ENCODE measurements around the gene LIPC. TPM values are rescaled to one million over a fixed set of nuclear protein-coding genes. Genes with fewer than 3 reads are reported as not detected.

LIPC gene
- polyA plus RNA-seq, 1 donor (not counting 4 experiments of a cell fraction or from before 2014, with no cell fraction given): not detected

DNA sequence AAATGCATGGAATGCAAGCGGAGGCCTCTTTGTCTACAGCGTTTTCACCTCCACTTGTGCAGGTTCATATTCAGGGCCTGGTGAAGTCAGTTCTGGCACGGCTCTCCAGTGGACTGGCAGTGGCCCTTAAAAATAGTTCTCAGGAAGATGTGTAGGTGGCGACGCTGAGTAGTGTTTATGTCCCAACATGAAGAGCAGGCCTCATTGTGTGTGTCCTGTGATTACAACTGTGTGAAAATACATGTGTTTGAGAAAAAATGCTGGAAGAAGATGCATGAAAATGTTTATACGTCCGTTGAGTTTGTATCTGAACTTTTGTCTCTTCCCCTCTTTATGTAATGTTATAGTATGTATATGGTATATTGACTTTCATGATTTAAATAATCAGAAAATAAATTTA, 7.2 kb downstream of the LIPC start:
- no peaks in the 10 kb centered on the region for H3K9me1 ChIP-seq (ENCODE audit: control insufficient read depth, extremely low read depth, insufficient read depth, low read length)
- dilution Hi-C loops (cut with MboI; ENCODE audit: extremely low pct_ligation_motif_present, low sequenced_read_pairs): no loop called here
- no peak for DNase-seq (ENCODE audit: low read depth, low spot score)
- no peak overlapping the region for H3K4me2 ChIP-seq (ENCODE audit: control insufficient read depth, extremely low read depth, insufficient read depth, low read depth, low read length)
- H3K9ac ChIP-seq (ENCODE audit: control insufficient read depth, extremely low read depth, insufficient read depth, low read length): no peak overlapping the region
- H3K79me2 ChIP-seq (ENCODE audit: control insufficient read depth, insufficient read depth, low read length): no peaks in the 10 kb centered on the region
- H3K9me3 ChIP-seq (ENCODE audit: control insufficient read depth, low read depth, low read length): no peaks in the 10 kb centered on the region
- no peaks in the 10 kb centered on the region for H3K36me3 ChIP-seq (ENCODE audit: control insufficient read depth in 2 of 2, extremely low read depth in 1 of 2, insufficient read depth in 2 of 2, low read length in 2 of 2)
- H2AFZ ChIP-seq (ENCODE audit: control insufficient read depth, low read length): no peak overlapping the region
- H3K4me3 ChIP-seq (ENCODE audit: control insufficient read depth in 2 of 3, extremely low read depth in 1 of 3, insufficient read depth in 2 of 3, low read depth in 1 of 3, low read length in 3 of 3): no peak overlapping the region
- no peak for FAIRE-seq
- no peaks in the 10 kb centered on the region for H4K20me1 ChIP-seq (ENCODE audit: control insufficient read depth, extremely low read depth, insufficient read depth, low read length)
- H3K4me1 ChIP-seq (ENCODE audit: control insufficient read depth, extremely low read depth, insufficient read depth, low read length): peaks cover 37% of the 10 kb centered on the region
- no peaks in the 10 kb centered on the region for H3K27me3 ChIP-seq (ENCODE audit: control insufficient read depth, extremely low read depth, insufficient read depth, low read length)
- TF ChIP-seq, protein P1, sequence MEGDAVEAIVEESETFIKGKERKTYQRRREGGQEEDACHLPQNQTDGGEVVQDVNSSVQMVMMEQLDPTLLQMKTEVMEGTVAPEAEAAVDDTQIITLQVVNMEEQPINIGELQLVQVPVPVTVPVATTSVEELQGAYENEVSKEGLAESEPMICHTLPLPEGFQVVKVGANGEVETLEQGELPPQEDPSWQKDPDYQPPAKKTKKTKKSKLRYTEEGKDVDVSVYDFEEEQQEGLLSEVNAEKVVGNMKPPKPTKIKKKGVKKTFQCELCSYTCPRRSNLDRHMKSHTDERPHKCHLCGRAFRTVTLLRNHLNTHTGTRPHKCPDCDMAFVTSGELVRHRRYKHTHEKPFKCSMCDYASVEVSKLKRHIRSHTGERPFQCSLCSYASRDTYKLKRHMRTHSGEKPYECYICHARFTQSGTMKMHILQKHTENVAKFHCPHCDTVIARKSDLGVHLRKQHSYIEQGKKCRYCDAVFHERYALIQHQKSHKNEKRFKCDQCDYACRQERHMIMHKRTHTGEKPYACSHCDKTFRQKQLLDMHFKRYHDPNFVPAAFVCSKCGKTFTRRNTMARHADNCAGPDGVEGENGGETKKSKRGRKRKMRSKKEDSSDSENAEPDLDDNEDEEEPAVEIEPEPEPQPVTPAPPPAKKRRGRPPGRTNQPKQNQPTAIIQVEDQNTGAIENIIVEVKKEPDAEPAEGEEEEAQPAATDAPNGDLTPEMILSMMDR (optimal IDR thresholded peaks at IDR 0.05 in 1 of 3, IDR thresholded peaks at IDR 0.05 in 1 of 3, conservative IDR thresholded peaks at IDR 0.05 in 1 of 3; ENCODE audit: extremely low read depth in 1 of 3, insufficient read depth in 2 of 3, low read length in 3 of 3): peak in 2 of 3 experiments; percentile 34 to 51
- TF ChIP-seq EZH2 (IDR thresholded peaks at IDR 0.05; ENCODE audit: low read length): no peak
- H3K27ac ChIP-seq (ENCODE audit: control insufficient read depth, insufficient read depth, low read length): no peak overlapping the region

DNA sequence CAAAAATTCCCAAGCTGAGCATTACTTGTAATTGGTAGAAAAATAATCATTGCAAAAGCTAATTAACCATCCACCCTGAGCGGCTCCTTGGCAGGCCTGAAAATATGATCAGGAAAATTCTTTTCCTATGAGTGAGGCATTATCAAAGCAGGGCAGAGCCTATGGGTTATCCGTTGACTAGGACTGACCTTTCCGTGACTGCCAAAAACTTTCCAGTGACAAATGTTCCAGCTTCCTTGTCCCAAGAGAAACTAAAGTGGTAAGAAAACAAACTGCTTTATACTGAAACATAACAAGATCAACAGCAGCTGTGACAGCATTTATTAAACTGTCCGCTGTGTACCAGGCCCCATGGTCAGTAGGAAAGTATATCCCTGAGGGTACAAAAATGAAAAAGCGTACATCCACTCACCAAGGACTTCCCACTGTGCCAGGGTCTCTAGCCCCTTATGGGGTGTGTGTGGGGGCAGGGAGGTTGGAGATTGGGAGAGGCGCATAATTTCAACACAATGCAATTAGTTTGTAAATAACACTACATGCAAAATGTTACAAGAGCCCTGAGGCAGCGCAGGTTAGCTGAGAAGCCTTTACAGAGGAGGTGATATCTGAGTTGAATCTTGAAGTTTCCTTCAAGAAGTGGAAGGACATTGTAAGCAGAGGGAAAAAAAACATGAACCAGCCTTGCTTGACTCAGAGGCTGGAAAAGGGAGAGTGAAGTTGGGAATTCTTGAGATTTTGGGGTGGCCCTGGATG, 8.5 kb downstream of the LIPC start:
- no peak overlapping the region for H2AFZ ChIP-seq (ENCODE audit: control insufficient read depth, low read length)
- peak; percentile 68 for FAIRE-seq

More for the DNA sequence above, 8.5 kb downstream of the LIPC start:
- DNase-seq (ENCODE audit: low read depth, low spot score): no peak
- TF ChIP-seq EZH2 (IDR thresholded peaks at IDR 0.05; ENCODE audit: low read length): no peak
- Histone ChIP-seq H3K4me3 (ENCODE audit: control insufficient read depth in 2 of 3, extremely low read depth in 1 of 3, insufficient read depth in 2 of 3, low read depth in 1 of 3, low read length in 3 of 3) (no peak overlapping the region), H3K27me3 (ENCODE audit: control insufficient read depth, extremely low read depth, insufficient read depth, low read length) (no peaks in the 10 kb centered on the region), H3K9me3 (ENCODE audit: control insufficient read depth, low read depth, low read length) (no peaks in the 10 kb centered on the region), H3K9me1 (ENCODE audit: control insufficient read depth, extremely low read depth, insufficient read depth, low read length) (no peaks in the 10 kb centered on the region), H3K4me1 (ENCODE audit: control insufficient read depth, extremely low read depth, insufficient read depth, low read length) (peaks cover 37% of the 10 kb centered on the region), H3K4me2 (ENCODE audit: control insufficient read depth, extremely low read depth, insufficient read depth, low read depth, low read length) (peak overlapping the region; percentile 60), H3K79me2 (ENCODE audit: control insufficient read depth, insufficient read depth, low read length) (no peaks in the 10 kb centered on the region), H4K20me1 (ENCODE audit: control insufficient read depth, extremely low read depth, insufficient read depth, low read length) (no peaks in the 10 kb centered on the region), H3K36me3 (ENCODE audit: control insufficient read depth in 2 of 2, extremely low read depth in 1 of 2, insufficient read depth in 2 of 2, low read length in 2 of 2) (no peaks in the 10 kb centered on the region), H3K27ac (ENCODE audit: control insufficient read depth, insufficient read depth, low read length) (peak overlapping the region; percentile 88), H3K9ac (ENCODE audit: control insufficient read depth, extremely low read depth, insufficient read depth, low read length) (peak overlapping the region; percentile 39)
- dilution Hi-C loops (cut with MboI; ENCODE audit: extremely low pct_ligation_motif_present, low sequenced_read_pairs): no loop called here
